HepG2 (cell line): ENCODE results near the gene BCAS3. TPM values are rescaled to one million over a fixed set of nuclear protein-coding genes. Genes with fewer than 3 reads are reported as not detected.

Experiments
- CSRNP1 ChIP-seq: sonication (generic); formaldehyde crosslinking; IDR thresholded peaks from 2 replicates; pipeline ENCODE4 v1.8.1; 2023; ENCODE audit warnings: mild to moderate bottlenecking, missing genetic modification reagents
- E2F1 ChIP-seq: sonication (generic); formaldehyde crosslinking; IDR thresholded peaks from 2 replicates; pipeline ENCODE4 v1.5.0; 2020; ENCODE audit warnings: missing genetic modification reagents
- FIP1L1 ChIP-seq: fragments of 200-400 bp; formaldehyde crosslinking; IDR thresholded peaks from 2 replicates; pipeline ENCODE4 v1.6.1; 2018; ENCODE audit warnings: low read depth, mild to moderate bottlenecking, low read length, moderate library complexity, borderline replicate concordance; ENCODE audit not compliant: insufficient read depth
- HMG20B ChIP-seq: conservative IDR thresholded peaks from 2 replicates; pipeline ENCODE4 v1.6.1; 2016; ENCODE audit warnings: missing genetic modification reagents, missing compliant biosample characterization
- RAD21 ChIP-seq: fragments of 450-650 bp; formaldehyde crosslinking; IDR thresholded peaks from 2 replicates; pipeline ENCODE4 v1.5.0; 2020; ENCODE audit warnings: mild to moderate bottlenecking
- REXO4 ChIP-seq: sonication (generic); formaldehyde crosslinking; IDR thresholded peaks from 2 replicates; pipeline ENCODE4 v1.8.0; 2022; ENCODE audit warnings: missing genetic modification reagents, mild to moderate bottlenecking, borderline replicate concordance
- SNAI1 ChIP-seq: sonication (generic); formaldehyde crosslinking; IDR thresholded peaks from 2 replicates; pipeline ENCODE4 v1.5.0; 2020; ENCODE audit warnings: mild to moderate bottlenecking, missing genetic modification reagents, borderline replicate concordance
- SYNCRIP ChIP-seq: fragments of 200-400 bp; formaldehyde crosslinking; IDR thresholded peaks from 2 replicates; pipeline ENCODE4 v1.6.1; 2018; ENCODE audit warnings: mild to moderate bottlenecking, low read depth, low read length; ENCODE audit not compliant: insufficient read depth
- ZMAT5 ChIP-seq: sonication (generic); formaldehyde crosslinking; IDR thresholded peaks from 2 replicates; pipeline ENCODE4 v1.5.0; 2020; ENCODE audit warnings: mild to moderate bottlenecking, low read depth, missing genetic modification reagents, borderline replicate concordance
- ZNF234 ChIP-seq: sonication (generic); formaldehyde crosslinking; conservative IDR thresholded peaks from 2 replicates; pipeline ENCODE4 v1.5.1; 2020; ENCODE audit warnings: mild to moderate bottlenecking, missing genetic modification reagents
- ZNF263 ChIP-seq: sonication (generic); formaldehyde crosslinking; IDR thresholded peaks from 2 replicates; pipeline ENCODE4 v1.4.0; 2020; ENCODE audit warnings: missing genetic modification reagents
- ZNF3 ChIP-seq: IDR thresholded peaks from 2 replicates; pipeline ENCODE4 v1.7.0; 2017; ENCODE audit warnings: inconsistent platforms
- ZNF34 ChIP-seq: sonication (generic); formaldehyde crosslinking; IDR thresholded peaks from 2 replicates; pipeline ENCODE4 v1.4.0; 2020; ENCODE audit warnings: mild to moderate bottlenecking, missing genetic modification reagents, borderline replicate concordance
- ZNF563 ChIP-seq: sonication (generic); formaldehyde crosslinking; IDR thresholded peaks from 2 replicates; pipeline ENCODE4 v1.8.0; 2022; ENCODE audit warnings: mild to moderate bottlenecking, moderate library complexity, missing genetic modification reagents
- ZNF567 ChIP-seq: sonication (generic); formaldehyde crosslinking; IDR thresholded peaks from 2 replicates; pipeline ENCODE4 v1.8.1; 2023; ENCODE audit warnings: mild to moderate bottlenecking, missing genetic modification reagents, borderline replicate concordance
- ZNF615 ChIP-seq: sonication (generic); formaldehyde crosslinking; IDR thresholded peaks from 2 replicates; pipeline ENCODE4 v1.5.0; 2020; ENCODE audit warnings: mild to moderate bottlenecking, missing genetic modification reagents, borderline replicate concordance
- ZNF766 ChIP-seq: sonication (generic); formaldehyde crosslinking; IDR thresholded peaks from 2 replicates; pipeline ENCODE4 v1.5.0; 2020; ENCODE audit warnings: missing genetic modification reagents, borderline replicate concordance
- ZNF773 ChIP-seq: sonication (generic); formaldehyde crosslinking; IDR thresholded peaks from 2 replicates; pipeline ENCODE4 v1.4.0; 2020; ENCODE audit warnings: missing genetic modification reagents, borderline replicate concordance
- polyA plus RNA-seq, 8 experiments: library from polyadenylated mRNA; depleted of rRNA in 3 of 8; stranded (reverse) in 7 of 8; unstranded in 1 of 8; fragments of >200 nt; fragmentation: Illumina TruSeq in 4 of 8; extraction: Trizol in 4 of 8; gene quantifications; 2 replicates each; pipeline versions ENCODE4 v1.2.1 to v1.2.3, GENCODE V29; 2011 to 2016; ENCODE audit warnings: low read depth in 4 of 8, missing spikeins in 1 of 8, mixed read lengths in 1 of 8; ENCODE audit not compliant: insufficient read depth in 1 of 8
- total RNA-seq, 5 experiments: library from RNA; depleted of rRNA; stranded (reverse); fragments of >200 nt; fragmentation: Illumina TruSeq; extraction: Trizol; gene quantifications; 2 replicates each; pipeline ENCODE4 v1.2.3, GENCODE V29; 2016; ENCODE audit warnings: low read depth in 1 of 5
- TF ChIP-seq, protein P1 (sequence below): sonication (generic); formaldehyde crosslinking; IDR thresholded peaks from 2 replicates; pipeline ENCODE4 v1.4.0; 2020; ENCODE audit warnings: low read depth, mild to moderate bottlenecking, missing genetic modification reagents
- TF ChIP-seq, protein P2 (sequence below), 2 experiments: sonication (generic) in 1 of 2; formaldehyde crosslinking in 1 of 2; IDR thresholded peaks; 2 replicates each; pipeline versions ENCODE4 v1.4.0 to v1.6.1; 2018 to 2020; ENCODE audit warnings: missing genetic modification reagents in 2 of 2, borderline replicate concordance in 1 of 2, low read depth in 1 of 2, mild to moderate bottlenecking in 1 of 2, missing biosample characterization in 1 of 2

The BCAS3 gene
- total and polyA plus RNA-seq, 2 of the 13 experiments (the other 11 are each of a cell fraction or from before 2014, with no cell fraction given): 10.7 to 11.2 TPM

DNA sequence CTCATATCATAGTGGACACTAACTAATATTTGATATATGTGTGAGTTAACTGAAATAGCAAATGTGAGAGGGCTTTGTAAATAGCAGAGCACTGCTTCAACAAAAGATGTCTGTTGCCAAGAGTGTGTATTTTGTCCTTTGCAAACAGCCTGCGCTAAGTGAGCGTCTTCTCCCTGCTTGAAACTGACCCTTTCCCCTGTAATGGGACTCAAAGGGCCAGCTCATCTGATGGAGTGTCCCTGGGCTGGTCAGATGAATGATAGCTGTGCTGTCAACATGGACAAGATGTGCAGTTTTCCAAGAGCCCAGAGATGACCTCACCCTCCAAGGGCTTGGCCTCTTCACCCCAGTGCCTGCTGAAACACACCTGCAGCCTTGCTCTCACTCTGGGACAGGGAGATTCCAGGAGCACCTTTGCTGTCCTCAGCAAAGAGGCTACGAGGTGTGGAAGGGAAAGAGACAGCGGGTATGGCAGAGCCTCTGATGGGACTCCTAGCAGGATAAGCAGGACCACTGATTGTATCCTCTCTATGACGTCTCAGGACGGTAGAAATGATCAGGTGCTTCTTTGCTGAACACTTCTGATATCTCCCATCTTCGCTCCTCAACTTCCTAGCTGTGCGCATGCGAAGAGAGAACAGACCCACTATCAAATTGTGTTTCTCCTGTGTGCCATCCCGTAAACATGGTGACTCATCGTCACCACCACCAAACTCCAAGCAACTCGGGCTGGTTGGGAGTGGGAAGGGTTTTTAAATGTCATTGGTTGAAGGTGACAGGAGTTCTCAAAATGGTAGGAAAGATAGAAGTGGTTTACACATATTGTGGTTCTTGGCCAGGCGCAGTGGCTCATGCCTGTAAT is 686.2 kb downstream of the BCAS3 start (continued):
- TF ChIP-seq FIP1L1 (no peak), ZNF773 (CRISPR knock-in tag) (no peak), REXO4 (no peak), ZNF263 (CRISPR knock-in tag) (peak; percentile 66; the same call in 1 of the 2 replicates), ZMAT5 (no peak), ZNF615 (CRISPR knock-in tag) (no peak), CSRNP1 (CRISPR knock-in tag) (no peak), ZNF563 (no peak), ZNF234 (CRISPR knock-in tag) (no peak), RAD21 (no peak; the same call in none of the 2 replicates), HMG20B (CRISPR knock-in tag) (peak; percentile 80), ZNF567 (CRISPR knock-in tag) (0 out of 2 replicates have a peak, but pooled peaks have one; percentile 27), SYNCRIP (no peak), SNAI1 (CRISPR knock-in tag) (no peak), ZNF3 (CRISPR knock-in tag) (no peak; the same call in none of the 2 replicates), ZNF766 (CRISPR knock-in tag) (no peak; the same call in 1 of the 2 replicates), ZNF34 (CRISPR knock-in tag) (no peak), E2F1 (CRISPR knock-in tag) (no peak)
- TF ChIP-seq, protein P1, sequence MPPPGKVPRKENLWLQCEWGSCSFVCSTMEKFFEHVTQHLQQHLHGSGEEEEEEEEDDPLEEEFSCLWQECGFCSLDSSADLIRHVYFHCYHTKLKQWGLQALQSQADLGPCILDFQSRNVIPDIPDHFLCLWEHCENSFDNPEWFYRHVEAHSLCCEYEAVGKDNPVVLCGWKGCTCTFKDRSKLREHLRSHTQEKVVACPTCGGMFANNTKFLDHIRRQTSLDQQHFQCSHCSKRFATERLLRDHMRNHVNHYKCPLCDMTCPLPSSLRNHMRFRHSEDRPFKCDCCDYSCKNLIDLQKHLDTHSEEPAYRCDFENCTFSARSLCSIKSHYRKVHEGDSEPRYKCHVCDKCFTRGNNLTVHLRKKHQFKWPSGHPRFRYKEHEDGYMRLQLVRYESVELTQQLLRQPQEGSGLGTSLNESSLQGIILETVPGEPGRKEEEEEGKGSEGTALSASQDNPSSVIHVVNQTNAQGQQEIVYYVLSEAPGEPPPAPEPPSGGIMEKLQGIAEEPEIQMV (CRISPR knock-in tag): 0 out of 2 replicates have a peak, but pooled peaks have one; percentile 53
- TF ChIP-seq, protein P2, sequence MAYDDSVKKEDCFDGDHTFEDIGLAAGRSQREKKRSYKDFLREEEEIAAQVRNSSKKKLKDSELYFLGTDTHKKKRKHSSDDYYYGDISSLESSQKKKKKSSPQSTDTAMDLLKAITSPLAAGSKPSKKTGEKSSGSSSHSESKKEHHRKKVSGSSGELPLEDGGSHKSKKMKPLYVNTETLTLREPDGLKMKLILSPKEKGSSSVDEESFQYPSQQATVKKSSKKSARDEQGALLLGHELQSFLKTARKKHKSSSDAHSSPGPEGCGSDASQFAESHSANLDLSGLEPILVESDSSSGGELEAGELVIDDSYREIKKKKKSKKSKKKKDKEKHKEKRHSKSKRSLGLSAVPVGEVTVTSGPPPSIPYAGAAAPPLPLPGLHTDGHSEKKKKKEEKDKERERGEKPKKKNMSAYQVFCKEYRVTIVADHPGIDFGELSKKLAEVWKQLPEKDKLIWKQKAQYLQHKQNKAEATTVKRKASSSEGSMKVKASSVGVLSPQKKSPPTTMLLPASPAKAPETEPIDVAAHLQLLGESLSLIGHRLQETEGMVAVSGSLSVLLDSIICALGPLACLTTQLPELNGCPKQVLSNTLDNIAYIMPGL (CRISPR knock-in tag; IDR thresholded peaks at IDR 0.05; ENCODE audit: borderline replicate concordance in 1 of 2, low read depth in 1 of 2): no peak; a peak in 1 of 4 replicates
